Measurements from ENCODE around the gene CRACDL.

The CRACDL gene

DNA sequence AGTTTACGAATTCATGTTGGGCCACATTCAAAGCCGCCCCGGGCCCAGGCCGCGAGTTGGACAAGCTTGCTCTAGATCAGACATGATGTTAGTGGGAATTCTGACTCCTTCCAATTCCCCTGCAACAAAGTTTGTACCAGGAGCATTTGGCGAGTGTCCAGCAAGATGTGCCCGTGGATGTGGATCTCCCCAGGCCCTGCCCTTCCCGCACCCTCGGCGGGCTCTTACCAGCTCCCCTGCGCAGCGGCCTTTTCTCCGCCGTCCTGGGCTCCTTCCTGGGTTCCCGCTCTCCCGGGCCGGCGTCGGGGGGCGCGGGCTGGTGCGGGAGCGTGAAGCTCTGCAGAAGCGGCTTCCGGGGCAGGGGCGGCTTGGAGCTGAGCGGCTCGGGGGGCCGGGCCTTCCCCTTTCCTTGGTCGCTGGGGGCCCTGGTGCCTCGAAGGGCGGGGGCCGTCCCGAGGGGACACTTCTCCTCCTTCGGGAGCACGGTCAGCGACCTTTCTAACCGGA lies 114.3 kb downstream of the CRACDL start:
- no peak for DNase-seq

DNA sequence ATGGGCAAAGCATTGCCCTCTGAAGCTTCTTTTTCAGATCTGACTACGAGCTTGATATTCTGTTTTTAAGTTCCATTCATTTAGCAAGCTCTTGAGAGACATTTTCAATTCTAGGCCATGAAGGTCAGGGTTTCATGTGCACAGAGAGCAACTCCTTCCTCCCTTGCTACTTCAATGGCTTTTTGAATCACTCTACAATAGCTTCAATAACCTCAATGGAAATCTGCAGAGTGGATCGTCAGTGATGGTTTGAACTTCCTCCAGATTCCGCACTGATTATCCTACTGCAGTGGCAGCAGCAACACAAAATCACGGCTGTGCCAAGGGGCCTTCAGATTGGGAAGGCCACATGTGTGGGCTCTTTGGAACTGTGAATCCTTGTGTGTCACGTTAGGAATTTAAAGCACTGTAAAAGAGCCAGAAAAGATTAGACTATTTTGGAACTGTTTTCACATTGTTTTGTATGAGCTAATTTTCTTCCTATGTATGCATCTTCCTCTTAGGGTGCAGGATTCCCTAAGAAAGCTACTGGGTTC lies 116.7 kb downstream of the CRACDL start:
- DNase-seq = no peak

DNA sequence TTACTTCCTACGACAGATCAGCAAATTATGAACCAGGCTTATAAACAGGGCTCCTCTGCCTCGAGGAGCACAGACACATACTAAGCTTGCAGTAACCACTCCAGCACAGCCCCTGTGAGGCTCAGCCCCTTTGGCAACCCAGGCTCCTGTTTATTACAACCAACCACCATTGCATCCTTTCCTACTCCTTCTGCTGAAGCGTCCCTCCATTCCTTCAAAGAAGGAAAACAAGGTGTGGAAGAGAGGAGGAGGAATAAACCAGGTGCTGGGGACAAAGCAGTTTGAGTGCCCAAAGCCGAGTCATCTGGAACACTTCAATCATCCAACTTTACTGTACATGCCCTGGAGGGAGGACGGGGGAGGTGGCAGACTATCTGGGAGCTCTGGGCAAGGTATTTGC lies 117.9 kb downstream of the CRACDL start:
- no peak for DNase-seq

DNA sequence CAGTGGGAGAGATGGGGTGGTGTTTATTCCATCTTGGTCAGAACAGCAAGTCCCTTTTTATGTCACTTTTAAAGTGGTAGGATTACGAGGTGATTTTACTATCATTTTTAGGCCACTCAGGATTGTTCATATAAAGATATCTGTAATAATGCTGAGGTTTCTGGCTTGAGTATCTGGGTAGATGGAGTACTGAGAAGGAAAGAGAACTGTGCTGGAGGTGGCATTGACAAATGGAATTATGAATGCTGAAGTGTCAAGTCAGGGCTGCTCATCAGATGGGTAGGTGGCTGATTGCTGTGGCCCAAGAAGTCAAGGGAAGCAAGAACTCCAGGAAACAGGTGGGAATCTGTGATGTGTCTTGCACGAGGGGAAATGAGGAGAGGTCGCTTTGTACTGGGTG lies 119.7 kb downstream of the CRACDL start:
- DNase-seq = no peak

DNA sequence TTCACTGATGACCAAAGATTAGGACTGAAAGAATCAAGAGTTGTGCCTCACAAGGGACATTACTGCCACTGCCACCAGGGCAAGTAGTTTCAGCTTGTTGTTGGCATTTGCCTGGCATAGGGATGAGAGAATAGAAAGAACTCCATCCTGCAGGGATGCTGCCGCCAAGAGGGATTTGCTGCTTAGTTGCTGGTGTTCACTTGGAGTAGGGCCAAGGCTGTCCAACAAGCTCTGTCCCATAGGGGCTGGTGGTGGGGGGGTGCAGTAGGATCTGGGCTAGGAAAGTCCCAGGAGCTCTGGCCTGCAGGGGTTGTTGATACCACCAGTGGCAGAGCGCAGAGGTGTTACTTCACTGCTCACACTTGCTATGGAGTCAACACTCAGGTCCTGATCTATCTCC lies 120.2 kb downstream of the CRACDL start:
- DNase-seq = no peak

DNA sequence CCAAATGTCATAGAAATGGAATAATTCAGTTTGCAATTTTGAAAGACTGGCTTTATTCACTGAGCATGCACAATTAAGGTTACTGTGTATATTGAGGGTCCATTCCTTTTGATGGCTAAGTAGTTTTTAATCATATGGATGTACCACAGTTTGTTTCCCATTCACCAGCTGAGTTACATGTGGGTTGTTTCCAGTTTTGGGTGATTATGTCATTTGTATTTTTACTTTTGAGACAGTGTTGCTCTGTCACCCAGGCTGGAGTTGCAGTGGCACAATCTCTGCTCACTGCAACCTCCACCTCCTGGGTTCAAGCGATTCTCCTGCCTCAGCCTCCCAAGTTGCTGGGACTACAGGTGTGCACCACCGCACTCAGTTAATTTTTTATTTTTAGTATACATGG lies 124.3 kb downstream of the CRACDL start:
- no peak for DNase-seq

DNA sequence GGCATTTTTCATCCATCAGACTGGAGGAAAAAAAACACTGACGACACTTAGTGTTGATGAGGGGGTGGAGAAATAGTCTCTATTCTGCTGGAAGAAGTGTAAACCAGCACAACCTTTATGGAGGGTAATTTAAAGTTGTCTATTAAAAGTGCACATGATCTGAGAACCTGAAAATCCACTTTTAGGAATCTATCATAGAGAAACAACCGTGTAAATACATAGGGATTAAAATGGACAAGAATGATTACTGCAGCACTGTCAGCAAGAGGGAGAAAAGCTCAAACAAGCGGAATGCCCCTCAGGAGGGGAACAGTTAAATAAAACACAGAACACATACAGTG lies 125.5 kb downstream of the CRACDL start:
- no peak for DNase-seq

DNA sequence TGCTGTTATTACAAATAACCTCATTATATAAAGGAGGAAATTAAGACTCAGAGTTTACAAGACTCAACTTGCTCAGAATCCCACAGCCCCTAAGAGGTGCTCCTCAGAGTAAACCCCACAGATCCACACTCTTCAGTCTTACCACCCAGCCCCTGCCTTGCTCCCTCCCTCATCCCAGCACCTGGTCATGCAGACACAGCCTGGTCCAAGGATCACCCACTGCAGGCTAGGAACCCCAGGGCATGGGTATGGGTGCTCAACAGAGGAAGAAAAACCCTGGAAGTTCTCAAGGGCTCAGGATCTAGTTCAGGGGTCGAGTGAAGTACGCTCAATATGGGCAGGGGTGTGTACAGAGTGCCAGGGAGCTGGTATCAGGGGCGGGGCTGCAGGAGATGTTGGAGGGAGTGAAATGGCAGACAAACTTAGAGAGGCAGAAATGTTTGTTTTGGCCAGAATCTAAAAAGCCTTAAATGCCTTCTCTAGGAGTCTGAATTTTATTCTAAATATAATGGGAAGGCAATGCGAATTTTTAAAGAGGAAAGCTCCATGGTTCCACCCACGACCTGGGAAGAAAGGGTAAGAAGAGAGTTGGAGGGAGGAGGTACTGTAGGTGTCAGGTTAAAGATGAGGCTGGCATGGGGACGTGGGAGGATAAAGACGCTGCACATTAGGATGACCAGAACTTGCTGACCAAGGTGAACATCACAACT lies 126.0 kb downstream of the CRACDL start:
- DNase-seq = no peak

DNA sequence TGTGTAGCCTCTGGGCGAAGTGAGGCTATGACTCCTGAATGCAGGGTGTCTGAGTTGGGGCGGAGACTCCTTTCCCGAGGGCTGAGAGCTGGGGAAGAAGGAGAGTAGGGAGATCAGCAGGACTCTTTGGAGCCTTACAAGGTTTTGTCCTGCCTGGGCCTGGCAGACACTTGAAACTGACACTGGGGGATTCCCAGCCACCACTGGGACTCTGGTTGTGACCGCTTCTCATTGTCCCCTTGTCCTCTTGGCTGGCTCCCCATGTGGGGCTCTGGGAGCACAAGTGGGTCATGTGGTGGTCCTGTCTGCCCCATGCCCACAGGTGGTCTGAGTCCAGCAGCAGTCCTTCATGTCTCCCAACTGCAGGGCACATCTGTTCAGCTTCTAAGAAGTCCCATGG lies 126.9 kb downstream of the CRACDL start:
- DNase-seq = no peak

DNA sequence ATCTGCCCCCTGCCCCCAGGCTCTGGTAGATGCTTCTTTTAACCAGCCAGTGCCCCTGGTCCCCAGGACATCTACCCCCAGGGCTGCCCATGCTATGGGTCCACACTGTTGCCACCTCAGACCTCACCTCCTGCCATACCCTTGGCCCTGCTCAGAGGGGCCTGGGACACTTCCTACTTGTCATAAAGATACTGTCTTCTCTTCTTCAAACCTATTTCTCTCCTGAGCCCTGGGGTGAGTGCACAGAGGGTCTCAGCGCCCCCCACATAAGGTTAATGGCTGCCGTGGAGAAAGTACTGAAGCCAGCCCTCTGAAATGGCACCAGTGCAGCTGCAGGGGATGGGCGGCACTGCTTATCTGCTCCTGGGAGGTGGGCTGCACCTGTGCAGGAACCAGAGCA lies 127.5 kb downstream of the CRACDL start:
- no peak for DNase-seq

DNA sequence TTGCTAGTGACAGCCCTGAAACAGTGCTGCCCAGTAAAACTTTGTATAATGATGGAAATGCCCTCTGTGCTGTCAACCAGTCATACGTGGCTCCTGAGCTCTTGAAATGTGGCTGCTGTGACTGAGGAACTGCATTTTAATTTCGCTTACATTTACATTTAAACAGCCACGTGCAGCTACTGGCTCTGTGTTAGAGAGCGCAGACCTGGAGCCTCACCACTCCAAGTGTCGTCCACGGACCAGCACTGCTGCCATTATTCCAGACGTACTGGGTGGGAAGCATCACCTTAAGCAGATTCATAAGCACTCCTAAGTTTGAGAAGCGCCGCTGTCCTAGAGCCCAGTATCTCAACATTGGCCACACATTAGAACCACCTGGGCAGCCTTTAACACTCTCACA lies 128.1 kb downstream of the CRACDL start:
- no peak for DNase-seq

DNA sequence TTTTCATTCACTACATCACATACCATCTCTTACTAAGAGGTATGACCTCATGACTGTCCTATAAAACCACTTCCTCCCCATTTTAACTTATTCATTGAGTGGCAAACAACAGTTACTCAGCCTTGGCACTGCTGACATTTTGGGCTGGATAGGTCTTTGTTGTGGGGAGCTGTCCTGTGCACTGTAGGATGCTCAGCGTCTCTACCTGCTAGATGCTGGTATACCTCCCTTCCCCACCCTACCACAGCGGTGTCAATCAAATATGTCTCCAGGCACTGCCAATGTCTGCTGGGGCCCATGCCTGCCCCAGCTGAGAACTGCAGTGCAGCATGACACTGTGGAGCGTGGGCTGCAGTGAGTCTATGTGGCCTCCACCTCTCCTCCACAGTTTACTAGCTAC lies 128.8 kb downstream of the CRACDL start:
- DNase-seq = no peak

DNA sequence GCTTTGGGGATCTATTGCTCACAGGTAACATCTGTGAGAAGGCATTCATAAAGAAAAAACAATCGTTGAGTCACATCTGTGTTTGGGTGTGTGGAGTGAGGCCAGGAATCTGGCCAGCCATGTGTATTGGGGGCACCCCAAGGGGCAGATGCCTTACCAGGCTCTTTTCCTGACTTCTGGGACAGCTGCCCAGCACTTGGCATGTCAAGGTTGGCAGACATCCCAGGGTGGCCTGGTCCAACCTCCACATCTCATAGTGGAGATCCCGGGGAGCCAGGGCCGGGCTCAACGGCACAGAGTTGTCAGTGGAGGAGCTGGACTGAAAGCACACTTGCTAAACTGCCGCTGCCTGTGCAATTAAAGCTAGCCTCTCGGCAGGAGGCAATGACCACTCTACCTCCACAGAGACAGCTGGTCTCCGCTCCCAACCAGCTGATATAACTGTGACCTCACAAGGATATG lies 129.8 kb downstream of the CRACDL start:
- no peak for DNase-seq

DNA sequence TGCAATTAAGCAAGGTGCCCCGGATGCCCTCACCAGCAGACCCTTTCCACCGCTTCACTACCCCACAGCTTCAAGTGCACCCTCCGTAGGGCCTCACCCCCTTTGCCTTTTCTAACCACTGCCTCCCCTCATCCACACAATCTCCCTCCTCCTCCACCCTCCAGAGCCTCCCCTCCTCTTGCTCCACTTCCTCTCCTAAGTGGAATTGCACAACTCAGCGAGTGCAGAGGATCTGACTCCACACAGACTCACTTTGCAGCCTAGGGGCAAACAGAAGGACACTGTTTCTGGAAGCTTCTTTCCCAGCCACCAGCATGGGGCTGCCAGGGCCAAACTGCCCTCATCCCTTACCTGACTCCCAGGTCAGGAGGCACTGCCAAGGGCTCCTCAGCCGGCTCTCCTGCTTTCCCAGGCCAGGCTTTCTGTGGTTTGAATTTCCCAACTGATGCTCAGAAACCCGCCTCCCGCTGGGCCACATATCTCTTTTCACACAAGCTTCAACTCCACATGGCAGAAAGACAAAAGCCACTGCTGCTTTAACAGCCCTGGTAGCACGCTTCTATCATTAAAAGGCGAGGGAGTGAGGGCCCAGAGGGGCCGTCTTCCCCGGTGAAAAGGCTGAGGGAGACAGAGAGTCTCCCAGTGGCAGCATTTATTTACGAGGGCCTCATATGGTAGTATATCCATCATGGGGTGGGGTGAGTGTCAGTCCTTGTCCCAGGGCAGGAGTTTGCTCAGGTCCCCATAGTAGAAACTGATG lies 130.4 kb downstream of the CRACDL start:
- DNase-seq = no peak

DNA sequence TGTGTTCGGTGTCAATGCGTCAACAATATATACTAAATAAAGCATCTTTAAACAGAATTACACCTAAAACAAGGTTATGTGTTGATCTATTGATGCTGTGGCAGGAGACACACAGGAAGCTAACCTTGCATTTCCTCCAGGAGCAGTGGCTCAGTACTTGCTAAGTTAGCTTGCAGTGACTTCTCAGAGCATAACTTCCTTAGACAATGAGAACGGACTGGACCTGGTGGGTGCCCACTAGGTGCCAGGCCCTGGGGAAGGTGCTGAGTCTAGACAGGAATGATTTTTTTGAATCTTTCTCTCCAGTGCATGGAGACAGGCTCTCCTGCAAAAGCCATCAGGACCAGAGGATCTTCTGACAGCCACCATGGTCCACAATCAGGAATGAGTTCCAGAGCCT lies 131.3 kb downstream of the CRACDL start:
- DNase-seq = no peak

DNA sequence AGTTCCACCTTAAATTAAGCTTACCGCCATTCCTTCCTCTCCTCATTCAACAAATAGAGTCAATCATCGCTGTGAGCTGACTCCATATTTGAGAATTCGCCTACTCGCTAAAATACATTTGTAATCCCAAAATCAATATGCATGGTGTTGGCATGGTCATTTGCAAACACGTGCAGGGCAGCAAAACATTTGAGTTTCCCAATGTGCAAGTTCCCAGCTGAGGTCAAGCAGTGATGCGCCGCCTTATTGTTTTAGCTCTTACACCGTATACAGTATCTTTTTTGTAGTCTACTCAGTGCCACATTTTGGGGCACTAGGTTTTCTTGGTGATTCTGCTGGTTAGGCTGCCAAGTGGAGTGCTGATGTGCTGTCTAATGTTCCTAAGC lies 131.8 kb downstream of the CRACDL start:
- DNase-seq = no peak

DNA sequence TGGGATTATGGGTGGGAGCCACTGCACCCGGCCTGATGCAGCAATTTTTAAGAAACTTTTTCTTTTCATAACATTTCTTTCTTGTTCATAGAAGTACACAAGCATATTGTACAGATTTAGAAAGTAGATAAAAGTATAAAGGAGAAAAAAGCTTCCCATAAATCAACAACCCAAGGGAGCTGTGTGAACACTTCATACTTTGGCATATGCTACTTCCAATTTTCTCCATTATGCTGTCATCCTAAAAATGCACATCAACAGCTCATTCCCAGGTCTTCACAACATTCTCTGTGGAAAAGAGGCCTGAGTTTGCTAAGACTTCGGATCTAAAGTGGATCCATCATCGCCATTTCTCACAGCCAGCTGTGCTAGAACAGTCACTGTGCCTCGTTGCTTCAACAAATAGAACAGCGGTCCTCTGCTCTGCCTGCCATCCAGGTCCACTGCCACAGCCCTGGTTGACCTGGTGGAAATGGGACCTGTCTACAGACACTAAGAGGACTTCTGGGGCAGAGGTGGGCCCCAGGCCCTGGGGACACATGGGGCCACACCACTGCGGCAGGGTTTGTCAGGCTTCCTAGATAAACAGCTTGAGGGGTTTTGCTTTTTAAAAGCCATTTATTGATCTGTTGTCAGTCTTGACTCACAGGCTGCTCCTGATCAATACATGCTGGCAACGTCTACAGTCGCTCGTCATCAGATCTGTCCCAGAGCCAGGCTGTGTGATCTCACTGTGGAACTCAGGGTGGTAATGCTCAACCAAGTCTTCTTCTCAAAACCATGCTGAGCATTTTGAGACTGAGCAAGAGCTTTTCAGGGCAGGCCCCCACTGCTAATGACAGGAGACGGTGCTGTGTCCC lies 132.4 kb downstream of the CRACDL start:
- no peak for DNase-seq

DNA sequence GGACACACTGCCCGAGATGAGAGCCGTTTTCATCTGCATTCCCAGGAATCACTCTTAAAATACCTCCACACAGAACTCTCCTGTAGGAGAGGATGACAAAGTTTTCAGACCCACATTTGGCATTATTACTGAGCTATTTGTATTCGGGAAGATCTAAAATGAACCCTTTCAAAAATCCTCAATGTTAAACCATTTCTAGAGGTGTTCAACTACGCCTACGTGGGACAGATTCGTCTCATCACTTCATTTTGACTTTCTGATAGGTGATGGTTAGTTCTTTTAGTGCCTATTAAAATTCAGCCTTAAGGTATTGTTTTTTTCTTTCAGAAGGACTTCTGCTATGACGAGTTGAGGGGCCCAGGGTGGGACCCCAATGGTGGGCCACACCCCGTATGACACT lies 133.7 kb downstream of the CRACDL start:
- DNase-seq = no peak

DNA sequence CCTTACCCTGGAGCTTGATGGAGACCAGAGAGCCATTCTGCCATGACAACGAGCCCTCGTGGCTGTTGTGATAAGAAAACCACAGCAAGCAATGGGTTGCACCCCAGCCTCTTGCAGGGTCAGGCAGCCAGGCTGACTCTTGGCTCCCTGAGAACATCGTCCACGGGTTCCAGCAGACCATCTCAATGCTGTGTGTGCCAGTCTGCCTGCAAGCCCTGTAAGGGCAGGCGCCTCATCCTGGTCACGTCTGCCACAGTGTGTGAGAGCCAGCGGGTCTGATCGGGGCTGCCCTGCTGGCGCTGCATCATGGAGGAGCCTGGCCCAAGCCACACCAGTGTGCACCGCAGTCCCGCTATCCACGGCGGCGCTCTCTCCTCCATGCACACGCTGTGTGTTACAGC lies 134.1 kb downstream of the CRACDL start:
- no peak for DNase-seq

DNA sequence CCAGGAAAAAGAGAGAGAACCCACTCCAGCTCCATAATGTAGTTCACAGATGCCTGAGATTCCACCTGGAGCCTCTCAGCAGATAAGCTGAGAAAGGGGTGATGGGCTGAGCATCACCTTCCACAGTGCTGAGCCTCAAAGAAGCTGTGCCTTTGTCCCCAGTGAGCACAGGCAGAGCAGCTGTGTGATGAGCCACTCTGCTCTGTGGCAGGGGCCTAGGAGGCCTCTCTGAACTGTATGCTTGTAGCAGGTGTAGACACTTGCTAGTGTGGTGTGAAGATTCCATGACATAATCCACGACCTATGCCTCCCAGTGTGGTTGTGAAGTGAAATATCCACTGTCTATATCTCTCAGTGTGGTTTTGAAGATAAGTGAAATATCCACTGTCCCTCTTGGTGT lies 134.7 kb downstream of the CRACDL start:
- DNase-seq = no peak

DNA sequence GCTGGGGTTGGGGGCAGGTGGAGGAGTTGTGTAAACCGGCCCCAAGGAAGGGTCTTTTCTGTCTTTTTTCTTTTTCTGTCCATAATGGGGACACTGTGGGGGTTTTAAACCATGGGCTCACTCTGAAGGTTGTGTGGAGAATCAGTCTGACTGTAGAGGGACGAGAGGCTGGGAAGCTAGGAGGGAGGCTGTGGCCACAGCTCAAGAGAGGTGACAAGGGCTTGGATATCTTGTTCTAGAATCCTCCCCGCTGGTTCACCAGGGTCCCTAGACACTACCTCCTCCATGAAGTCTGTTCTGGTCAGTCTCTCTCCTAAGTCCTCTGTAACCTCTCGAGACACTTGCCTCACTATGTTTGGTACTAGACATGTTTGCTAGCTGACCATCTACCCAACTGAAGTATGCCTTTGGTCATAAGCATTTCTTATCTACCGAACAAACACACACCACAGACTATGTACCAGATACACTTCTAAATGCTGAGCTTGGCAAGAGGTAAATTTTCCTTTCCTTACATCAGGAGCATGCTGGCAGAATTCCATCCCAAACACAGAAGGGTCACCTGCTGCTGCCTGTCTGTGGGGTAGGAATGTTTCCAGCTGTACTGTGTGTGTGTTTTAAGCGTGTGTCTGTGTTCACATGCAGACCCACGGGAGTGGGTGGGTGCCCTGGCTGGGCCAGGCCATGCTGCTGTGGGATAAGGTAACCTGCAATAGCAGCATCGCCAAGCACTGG lies 135.5 kb downstream of the CRACDL start:
- no peak for DNase-seq
